ENCODE measurements around the gene RAD51B.

- TF ChIP-seq CTCF (IDR thresholded peaks at IDR 0.05) = no peak
- no peak for TF ChIP-seq SIN3A (IDR thresholded peaks at IDR 0.05; ENCODE audit: borderline replicate concordance, insufficient read depth, low read depth, low read length)
- no peak for TF ChIP-seq POLR2AphosphoS5 (IDR thresholded peaks at IDR 0.05; ENCODE audit: low read depth, low read length)
- no peak for TF ChIP-seq REST (IDR thresholded peaks at IDR 0.05; ENCODE audit: insufficient read depth in 1 of 2, low read depth in 2 of 2, low read length in 1 of 2)
- TF ChIP-seq TCF7L2 (IDR thresholded peaks at IDR 0.05; ENCODE audit: low read depth, low read length) = no peak
Measured at GRCh38 chr14:68762953-68763764, 943.6 kb downstream of the RAD51B start.
